Tibial nerve (tissue), 4 donors: ENCODE data around the gene BARHL1. TPM values are rescaled to one million over a fixed set of nuclear protein-coding genes. Genes with fewer than 3 reads are reported as not detected.

Experiments
- DNase-seq, 2 donors: peaks; one replicate each; pipeline ENCODE4 v3.0.0-alpha.2; 2019; ENCODE audit warnings: low spot score in 2 of 2
- H3K27ac ChIP-seq, 4 donors: fragments of 200-600 bp; sonication (generic) in 3 of 4; one replicate each; pipeline ENCODE4 v1.5.1; 2017 to 2019; ENCODE audit warnings: mild to moderate bottlenecking in 1 of 4
- H3K27me3 ChIP-seq, 2 donors: fragments of 200-600 bp; sonication (generic) in 1 of 2; one replicate each; pipeline versions ENCODE4 v1.5.1 to v1.6.0; 2017 to 2019
- H3K36me3 ChIP-seq, 3 donors: fragments of 200-600 bp; sonication (generic); one replicate each; pipeline ENCODE4 v1.5.1; 2018 to 2019
- H3K4me1 ChIP-seq, 4 donors: fragments of 200-600 bp; sonication (generic) in 3 of 4; one replicate each; pipeline ENCODE4 v1.5.1; 2017 to 2019
- H3K4me3 ChIP-seq, 4 donors: fragments of 200-600 bp; sonication (generic) in 3 of 4; one replicate each; pipeline ENCODE4 v1.5.1; 2017 to 2019; ENCODE audit warnings: mild to moderate bottlenecking in 1 of 4, moderate library complexity in 1 of 4
- H3K9me3 ChIP-seq, 4 donors: fragments of 200-600 bp; sonication (generic) in 3 of 4; one replicate each; pipeline ENCODE4 v1.5.1; 2017 to 2019
- CTCF ChIP-seq, 5 experiments: fragments of 200-600 bp in 3 of 5; fragments of 450-650 bp in 2 of 5; sonication (generic) in 3 of 5; IDR thresholded peaks; one replicate each; pipeline ENCODE4 v1.5.1; 2016 to 2019; ENCODE audit warnings: antibody characterized with exemption in 5 of 5, mild to moderate bottlenecking in 3 of 5, moderate library complexity in 2 of 5
- EP300 ChIP-seq, 2 donors: sonication (generic); formaldehyde crosslinking; IDR thresholded peaks; one replicate each; pipeline ENCODE4 v1.6.1; 2017; ENCODE audit warnings: antibody characterized with exemption in 2 of 2, mild to moderate bottlenecking in 1 of 2
- POLR2A ChIP-seq, 2 donors: fragments of 450-650 bp; IDR thresholded peaks; one replicate each; pipeline ENCODE4 v1.6.1; 2017; ENCODE audit warnings: antibody characterized with exemption in 2 of 2, mild to moderate bottlenecking in 2 of 2, moderate library complexity in 2 of 2
- WGBS, 2 donors: methylation state at CpG; one replicate each; pipeline ENCODE4 v1.1.5; 2018; 5-methylcytosine and 5-hydroxymethylcytosine counted together
- total RNA-seq, 4 donors: library from RNA; depleted of rRNA; stranded (reverse); fragments of >200 nt; gene quantifications; one replicate each; pipeline ENCODE4 v1.1.0, GENCODE V29; 2016

The BARHL1 gene
- total RNA-seq, 4 donors from 2014 or later, result not detected

- H3K4me1 ChIP-seq, result peaks cover 0 to 5% (median 0%) of the 10 kb centered on the region in 4 donors
- H3K4me3 ChIP-seq, result no peak overlapping the region
- no peak for TF ChIP-seq CTCF (IDR thresholded peaks at IDR 0.05)
- TF ChIP-seq POLR2A (IDR thresholded peaks at IDR 0.05), result no peak
- no peak overlapping the region for H3K27ac ChIP-seq
- peaks cover 3 to 79% (median 18%) of the 10 kb centered on the region in 3 donors for H3K36me3 ChIP-seq
- DNase-seq, result no peak
- WGBS, 2 donors, result 87 to 88% methylated on average over 9 of the region's 9 CpGs
- H3K9me3 ChIP-seq, result no peaks in the 10 kb centered on the region
- no peaks in the 10 kb centered on the region for H3K27me3 ChIP-seq
Observed at GRCh38 chr9:132630116-132630515, 47.7 kb downstream of the BARHL1 start.

GRCh38 chr9:132630811-132631210 is 48.4 kb downstream of the BARHL1 start:
- no peak for DNase-seq
- TF ChIP-seq POLR2A (IDR thresholded peaks at IDR 0.05) (no peak), EP300 (IDR thresholded peaks at IDR 0.05) (no peak), CTCF (IDR thresholded peaks at IDR 0.05) (no peak)
- Histone ChIP-seq H3K4me3 (no peak overlapping the region), H3K27me3 (no peaks in the 10 kb centered on the region), H3K9me3 (no peaks in the 10 kb centered on the region), H3K27ac (no peak overlapping the region), H3K36me3 (peaks cover 3 to 77% (median 18%) of the 10 kb centered on the region in 3 donors), H3K4me1 (peaks cover 0 to 4% (median 0%) of the 10 kb centered on the region in 4 donors)
- WGBS, 2 donors, result 85 to 86% methylated on average over 3 of the region's 3 CpGs

GRCh38 chr9:132631280-132631679 is 48.9 kb downstream of the BARHL1 start:
- no peak overlapping the region for H3K4me3 ChIP-seq
- no peaks in the 10 kb centered on the region for H3K9me3 ChIP-seq
- TF ChIP-seq POLR2A (IDR thresholded peaks at IDR 0.05) (no peak), CTCF (IDR thresholded peaks at IDR 0.05) (no peak)
- no peaks in the 10 kb centered on the region for H3K4me1 ChIP-seq
- peaks cover 3 to 79% (median 18%) of the 10 kb centered on the region in 3 donors for H3K36me3 ChIP-seq
- DNase-seq, result no peak
- WGBS, 2 donors, result 81 to 85% methylated on average over 5 of the region's 5 CpGs
- H3K27me3 ChIP-seq, result no peaks in the 10 kb centered on the region
- H3K27ac ChIP-seq, result no peak overlapping the region

- H3K4me3 ChIP-seq, result no peak overlapping the region
Observed at GRCh38 chr9:132631685-132632084, 49.3 kb downstream of the BARHL1 start.

More at GRCh38 chr9:132631685-132632084, 49.3 kb downstream of the BARHL1 start:
- H3K4me1 ChIP-seq, result no peaks in the 10 kb centered on the region
- H3K27ac ChIP-seq, result no peak overlapping the region
- H3K9me3 ChIP-seq, result no peaks in the 10 kb centered on the region
- no peak for DNase-seq
- no peaks in the 10 kb centered on the region for H3K27me3 ChIP-seq
- TF ChIP-seq EP300 (IDR thresholded peaks at IDR 0.05) (no peak), POLR2A (IDR thresholded peaks at IDR 0.05) (no peak), CTCF (IDR thresholded peaks at IDR 0.05) (no peak)
- 76 to 78% methylated on average over 7 of the region's 7 CpGs for WGBS, 2 donors
- peaks cover 3 to 79% (median 18%) of the 10 kb centered on the region in 3 donors for H3K36me3 ChIP-seq
